Renal cortical epithelial cell (primary cell): ENCODE results near the gene MAN2C1. TPM values are rescaled to one million over a fixed set of nuclear protein-coding genes. Genes with fewer than 3 reads are reported as not detected.

Experiments used
- DNase-seq: peaks from one replicate; pipeline ENCODE4 v3.0.0-alpha.2; 2011; ENCODE audit warnings: low read depth
- total RNA-seq: library from RNA; depleted of rRNA; stranded (reverse); fragments of >200 nt; gene quantifications from 2 replicates; pipeline ENCODE4 v1.2.3, GENCODE V29; 2014

Gene MAN2C1
- total RNA-seq, 1 donor from 2014 or later = 66.6 TPM

GRCh38 chr15:75309711-75310110, 58.7 kb downstream of the MAN2C1 start:
- DNase-seq = peak; percentile 36

- peak; percentile 9 for DNase-seq
Observed at GRCh38 chr15:75307778-75308390, 60.5 kb downstream of the MAN2C1 start.

- no peak for DNase-seq
Observed at GRCh38 chr15:75306188-75306587, 62.2 kb downstream of the MAN2C1 start.

Other genes with a start within 250 kb of the MAN2C1 start
- gene C15orf39, start 166.7 kb downstream of the MAN2C1 start, total RNA-seq = 1.4 and 8.3 TPM in 2 replicates
- gene GOLGA6C, start 110.3 kb downstream of the MAN2C1 start, total RNA-seq = not detected in 2 replicates
- gene GOLGA6D, start 85.8 kb downstream of the MAN2C1 start, total RNA-seq = not detected in 2 replicates
- 42.1 and 58.3 TPM in 2 replicates for gene COMMD4, start 32.5 kb downstream of the MAN2C1 start, total RNA-seq
- 12.7 and 18.2 TPM in 2 replicates for gene NEIL1, start 21.6 kb downstream of the MAN2C1 start, total RNA-seq
- 18.8 and 66.0 TPM in 2 replicates for gene SIN3A, start 83.1 kb upstream of the MAN2C1 start, total RNA-seq
- gene PTPN9, start 210.7 kb upstream of the MAN2C1 start, total RNA-seq = 28.5 and 37.0 TPM in 2 replicates